Ishikawa (cell line): ENCODE results near the gene URGCP.
A peak's percentile ranks its signal among the peaks of the same experiment; 100 is the strongest.

Experiments used
- CEBPB ChIP-seq: IDR thresholded peaks from 2 replicates; pipeline ENCODE4 v1.6.1; 2012
- TAF1 ChIP-seq: IDR thresholded peaks from 2 replicates; pipeline ENCODE4 v1.6.1; 2012; ENCODE audit warnings: low read depth, mild to moderate bottlenecking
- TCF12 ChIP-seq: IDR thresholded peaks from 2 replicates; pipeline ENCODE4 v1.6.1; 2012; ENCODE audit warnings: low read depth
- TEAD4 ChIP-seq: IDR thresholded peaks from 2 replicates; pipeline ENCODE4 v1.6.1; 2012
- ZBTB7A ChIP-seq: IDR thresholded peaks from 2 replicates; pipeline ENCODE4 v1.6.1; 2012; ENCODE audit warnings: low read depth
- TF ChIP-seq, protein P1 (sequence below): IDR thresholded peaks from 2 replicates; pipeline ENCODE4 v1.6.1; 2012

DNA sequence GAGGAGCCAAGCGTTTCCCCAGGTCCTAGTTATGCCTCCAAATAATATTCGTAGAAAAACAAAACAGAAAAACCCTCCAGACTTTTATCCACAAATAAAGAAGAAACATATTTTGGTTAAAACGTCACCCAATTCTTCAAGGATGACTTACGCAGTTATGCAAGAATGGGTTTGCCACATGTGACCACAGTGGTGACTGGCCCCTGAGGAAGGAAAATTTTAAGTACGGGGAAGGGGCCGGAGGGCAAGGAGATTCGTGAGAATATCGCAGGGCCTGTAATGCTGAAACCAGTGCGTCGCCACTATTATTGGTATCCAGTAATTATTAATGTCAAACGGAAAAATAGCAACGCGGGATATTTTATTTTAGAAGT lies 36.5 kb downstream of the URGCP start:
- no peak for TF ChIP-seq TAF1
- TF ChIP-seq TCF12, result no peak
- TF ChIP-seq ZBTB7A, result no peak
- TF ChIP-seq, protein P1, sequence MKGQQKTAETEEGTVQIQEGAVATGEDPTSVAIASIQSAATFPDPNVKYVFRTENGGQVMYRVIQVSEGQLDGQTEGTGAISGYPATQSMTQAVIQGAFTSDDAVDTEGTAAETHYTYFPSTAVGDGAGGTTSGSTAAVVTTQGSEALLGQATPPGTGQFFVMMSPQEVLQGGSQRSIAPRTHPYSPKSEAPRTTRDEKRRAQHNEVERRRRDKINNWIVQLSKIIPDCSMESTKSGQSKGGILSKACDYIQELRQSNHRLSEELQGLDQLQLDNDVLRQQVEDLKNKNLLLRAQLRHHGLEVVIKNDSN, result peak; percentile 72
- peak; percentile 42; the same call in 1 of the 2 replicates for TF ChIP-seq TEAD4
- TF ChIP-seq CEBPB, result peak; percentile 57
